ENCODE data around the gene CXXC5. TPM values are rescaled to one million over a fixed set of nuclear protein-coding genes. Genes with fewer than 3 reads are reported as not detected.

The CXXC5 gene
- total RNA-seq, 1 donor from 2014 or later: 167 TPM

DNA sequence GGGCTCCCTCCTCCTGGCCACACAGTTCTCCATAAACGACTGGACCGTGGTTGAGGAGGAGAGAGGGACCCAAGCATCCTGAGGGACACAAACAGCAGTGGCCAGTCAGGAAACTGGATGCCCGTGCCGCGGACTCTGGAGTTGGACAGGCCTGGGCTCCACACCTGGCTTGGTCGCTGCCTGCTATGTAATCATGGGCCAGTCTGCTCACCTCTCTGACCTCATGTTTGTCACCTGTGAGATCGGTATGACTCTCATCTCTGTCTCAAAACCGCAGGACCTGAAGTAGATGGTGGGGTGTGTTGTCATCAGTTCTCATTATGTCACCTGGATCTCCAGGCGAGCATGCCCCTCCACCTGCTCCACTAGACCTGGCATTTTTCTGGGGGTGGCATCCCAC lies 14.5 kb downstream of the CXXC5 start:
- no peaks in the 10 kb centered on the region for H3K36me3 ChIP-seq (ENCODE audit: control insufficient read depth, insufficient read depth, low read length)
- no peak overlapping the region for H3K4me3 ChIP-seq (ENCODE audit: low read depth, low read length)
- DNase-seq (ENCODE audit: low read depth): no peak
- no peaks in the 10 kb centered on the region for H3K27me3 ChIP-seq (ENCODE audit: control insufficient read depth, insufficient read depth, low read length)
- TF ChIP-seq, protein P1, sequence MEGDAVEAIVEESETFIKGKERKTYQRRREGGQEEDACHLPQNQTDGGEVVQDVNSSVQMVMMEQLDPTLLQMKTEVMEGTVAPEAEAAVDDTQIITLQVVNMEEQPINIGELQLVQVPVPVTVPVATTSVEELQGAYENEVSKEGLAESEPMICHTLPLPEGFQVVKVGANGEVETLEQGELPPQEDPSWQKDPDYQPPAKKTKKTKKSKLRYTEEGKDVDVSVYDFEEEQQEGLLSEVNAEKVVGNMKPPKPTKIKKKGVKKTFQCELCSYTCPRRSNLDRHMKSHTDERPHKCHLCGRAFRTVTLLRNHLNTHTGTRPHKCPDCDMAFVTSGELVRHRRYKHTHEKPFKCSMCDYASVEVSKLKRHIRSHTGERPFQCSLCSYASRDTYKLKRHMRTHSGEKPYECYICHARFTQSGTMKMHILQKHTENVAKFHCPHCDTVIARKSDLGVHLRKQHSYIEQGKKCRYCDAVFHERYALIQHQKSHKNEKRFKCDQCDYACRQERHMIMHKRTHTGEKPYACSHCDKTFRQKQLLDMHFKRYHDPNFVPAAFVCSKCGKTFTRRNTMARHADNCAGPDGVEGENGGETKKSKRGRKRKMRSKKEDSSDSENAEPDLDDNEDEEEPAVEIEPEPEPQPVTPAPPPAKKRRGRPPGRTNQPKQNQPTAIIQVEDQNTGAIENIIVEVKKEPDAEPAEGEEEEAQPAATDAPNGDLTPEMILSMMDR (IDR thresholded peaks at IDR 0.05; ENCODE audit: insufficient read depth, low read length, poor library complexity, severe bottlenecking): no peak

- no peak for DNase-seq (ENCODE audit: low read depth)
- H3K27me3 ChIP-seq (ENCODE audit: control insufficient read depth, insufficient read depth, low read length): no peaks in the 10 kb centered on the region
- TF ChIP-seq, protein P1 (IDR thresholded peaks at IDR 0.05; ENCODE audit: insufficient read depth, low read length, poor library complexity, severe bottlenecking): no peak
Observed at GRCh38 chr5:139663207-139664085, 15.3 kb downstream of the CXXC5 start.

DNA sequence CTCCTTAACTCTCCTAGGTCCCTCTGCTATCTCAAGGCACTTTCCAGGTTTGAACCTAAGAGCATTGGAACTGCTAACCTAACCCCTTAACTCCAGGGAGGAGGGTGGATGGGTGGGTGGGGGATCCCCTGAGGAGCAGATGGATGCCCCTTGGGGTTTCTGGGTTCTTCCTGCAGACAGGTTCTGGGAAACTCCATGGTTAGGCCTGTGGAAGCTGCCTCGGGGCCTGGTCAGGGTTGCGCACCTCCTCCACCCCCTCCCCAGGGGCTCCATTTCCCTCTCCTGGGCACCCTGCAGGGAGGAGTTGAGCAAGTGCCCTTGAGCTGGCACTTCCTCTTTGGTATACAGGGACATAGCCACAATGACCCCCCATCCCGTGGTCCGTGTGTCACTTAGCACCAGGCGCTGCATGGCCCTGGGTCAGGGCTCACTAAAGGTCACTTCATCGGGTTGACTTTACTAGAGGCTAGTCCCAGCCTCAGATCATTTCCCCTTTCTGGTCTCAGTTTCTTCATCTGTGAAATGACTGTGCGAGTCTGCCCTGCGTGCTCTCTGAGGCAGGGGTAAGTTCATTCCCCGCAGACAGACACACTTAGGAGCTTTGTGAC lies 16.0 kb downstream of the CXXC5 start:
- no peak overlapping the region for H3K4me3 ChIP-seq (ENCODE audit: low read depth, low read length)
- no peaks in the 10 kb centered on the region for H3K27me3 ChIP-seq (ENCODE audit: control insufficient read depth, insufficient read depth, low read length)
- DNase-seq (ENCODE audit: low read depth): no peak
- TF ChIP-seq, protein P1 (IDR thresholded peaks at IDR 0.05; ENCODE audit: insufficient read depth, low read length, poor library complexity, severe bottlenecking): no peak
- no peaks in the 10 kb centered on the region for H3K36me3 ChIP-seq (ENCODE audit: control insufficient read depth, insufficient read depth, low read length)

More at GRCh38 chr5:139663207-139664085, 15.3 kb downstream of the CXXC5 start:
- Histone ChIP-seq H3K36me3 (ENCODE audit: control insufficient read depth, insufficient read depth, low read length) (no peaks in the 10 kb centered on the region), H3K4me3 (ENCODE audit: low read depth, low read length) (no peak overlapping the region)

- DNase-seq (ENCODE audit: low read depth): no peak
- TF ChIP-seq, protein P1 (IDR thresholded peaks at IDR 0.05; ENCODE audit: insufficient read depth, low read length, poor library complexity, severe bottlenecking): no peak
- Histone ChIP-seq H3K36me3 (ENCODE audit: control insufficient read depth, insufficient read depth, low read length) (no peaks in the 10 kb centered on the region), H3K4me3 (ENCODE audit: low read depth, low read length) (no peak overlapping the region), H3K27me3 (ENCODE audit: control insufficient read depth, insufficient read depth, low read length) (no peaks in the 10 kb centered on the region)
Observed at GRCh38 chr5:139664727-139665351, 16.7 kb downstream of the CXXC5 start.

DNA sequence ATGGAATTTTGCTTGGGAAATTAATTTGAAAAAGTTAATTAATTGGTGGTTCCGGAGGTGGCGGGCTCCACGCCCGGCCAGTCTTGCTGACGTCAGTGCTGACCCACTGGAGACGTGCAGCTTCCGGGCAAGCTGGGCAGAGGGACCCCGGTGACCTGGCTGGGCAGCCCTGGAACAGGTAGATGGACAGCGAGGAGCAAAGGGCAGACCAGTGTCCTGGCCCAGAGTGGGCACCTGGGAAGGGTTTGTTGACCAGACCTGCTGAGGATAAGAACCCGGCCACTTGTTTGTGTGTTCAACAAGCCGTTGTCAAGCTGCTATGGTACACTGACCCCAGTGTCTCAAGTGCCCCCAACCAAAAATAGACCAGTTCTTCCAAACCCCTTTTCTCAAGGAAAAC lies 17.5 kb downstream of the CXXC5 start:
- Histone ChIP-seq H3K36me3 (ENCODE audit: control insufficient read depth, insufficient read depth, low read length) (no peaks in the 10 kb centered on the region), H3K27me3 (ENCODE audit: control insufficient read depth, insufficient read depth, low read length) (no peaks in the 10 kb centered on the region), H3K4me3 (ENCODE audit: low read depth, low read length) (no peak overlapping the region)
- TF ChIP-seq, protein P1 (IDR thresholded peaks at IDR 0.05; ENCODE audit: insufficient read depth, low read length, poor library complexity, severe bottlenecking): no peak
- no peak for DNase-seq (ENCODE audit: low read depth)

All from kidney epithelial cell (primary cell).